ENCODE measurements around the gene FBXL12.

The FBXL12 gene

GRCh38 chr19:9768175-9769112 lies 50.4 kb downstream of the FBXL12 start, which contains the start of gene ZNF846 (continued):
- TF ChIP-seq ZNF624 (tag by site-specific recombination; IDR thresholded peaks at IDR 0.05) (no peak), PRDM4 (tag by site-specific recombination; IDR thresholded peaks at IDR 0.05) (no peak), ZBTB8A (tag by site-specific recombination; IDR thresholded peaks at IDR 0.05) (peak; percentile 59), KLF10 (tag by site-specific recombination; IDR thresholded peaks at IDR 0.05) (peak; percentile 59), ZNF341 (tag by site-specific recombination; IDR thresholded peaks at IDR 0.05; ENCODE audit: low read depth) (peak; percentile 92), ZNF114 (tag by site-specific recombination; IDR thresholded peaks at IDR 0.05) (no peak), ZNF555 (tag by site-specific recombination; conservative IDR thresholded peaks at IDR 0.05) (no peak), ZNF10 (tag by site-specific recombination; IDR thresholded peaks at IDR 0.05) (peak; percentile 8; the same call in 1 of the 2 replicates), HOXA7 (CRISPR knock-in tag; IDR thresholded peaks at IDR 0.05; ENCODE audit: borderline replicate concordance) (no peak), ZNF2 (tag by site-specific recombination; IDR thresholded peaks at IDR 0.05) (peak; percentile 86), ZNF776 (tag by site-specific recombination; IDR thresholded peaks at IDR 0.05; ENCODE audit: borderline replicate concordance) (no peak), ZNF138 (tag by site-specific recombination; IDR thresholded peaks at IDR 0.05; ENCODE audit: borderline replicate concordance) (no peak), ZNF274 (IDR thresholded peaks at IDR 0.05; ENCODE audit: low read length) (no peak), ZNF274 (tag by site-specific recombination; IDR thresholded peaks at IDR 0.05; ENCODE audit: borderline replicate concordance) (no peak), ZNF792 (tag by site-specific recombination; IDR thresholded peaks at IDR 0.05) (no peak; the same call in 1 of the 2 replicates), TSHZ1 (tag by site-specific recombination; IDR thresholded peaks at IDR 0.05; ENCODE audit: borderline replicate concordance) (no peak), ZNF155 (tag by site-specific recombination; IDR thresholded peaks at IDR 0.05) (no peak), ZFP41 (tag by site-specific recombination; IDR thresholded peaks at IDR 0.05; ENCODE audit: borderline replicate concordance) (no peak), ZSCAN18 (tag by site-specific recombination; IDR thresholded peaks at IDR 0.05) (no peak), PRDM10 (tag by site-specific recombination; IDR thresholded peaks at IDR 0.05) (peak; percentile 63)
- TF ChIP-seq, protein P1, sequence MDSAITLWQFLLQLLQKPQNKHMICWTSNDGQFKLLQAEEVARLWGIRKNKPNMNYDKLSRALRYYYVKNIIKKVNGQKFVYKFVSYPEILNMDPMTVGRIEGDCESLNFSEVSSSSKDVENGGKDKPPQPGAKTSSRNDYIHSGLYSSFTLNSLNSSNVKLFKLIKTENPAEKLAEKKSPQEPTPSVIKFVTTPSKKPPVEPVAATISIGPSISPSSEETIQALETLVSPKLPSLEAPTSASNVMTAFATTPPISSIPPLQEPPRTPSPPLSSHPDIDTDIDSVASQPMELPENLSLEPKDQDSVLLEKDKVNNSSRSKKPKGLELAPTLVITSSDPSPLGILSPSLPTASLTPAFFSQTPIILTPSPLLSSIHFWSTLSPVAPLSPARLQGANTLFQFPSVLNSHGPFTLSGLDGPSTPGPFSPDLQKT (IDR thresholded peaks at IDR 0.05; ENCODE audit: borderline replicate concordance, low read depth, low read length): peak; percentile 61; the same call in 1 of the 2 replicates
- TF ChIP-seq, protein P2, sequence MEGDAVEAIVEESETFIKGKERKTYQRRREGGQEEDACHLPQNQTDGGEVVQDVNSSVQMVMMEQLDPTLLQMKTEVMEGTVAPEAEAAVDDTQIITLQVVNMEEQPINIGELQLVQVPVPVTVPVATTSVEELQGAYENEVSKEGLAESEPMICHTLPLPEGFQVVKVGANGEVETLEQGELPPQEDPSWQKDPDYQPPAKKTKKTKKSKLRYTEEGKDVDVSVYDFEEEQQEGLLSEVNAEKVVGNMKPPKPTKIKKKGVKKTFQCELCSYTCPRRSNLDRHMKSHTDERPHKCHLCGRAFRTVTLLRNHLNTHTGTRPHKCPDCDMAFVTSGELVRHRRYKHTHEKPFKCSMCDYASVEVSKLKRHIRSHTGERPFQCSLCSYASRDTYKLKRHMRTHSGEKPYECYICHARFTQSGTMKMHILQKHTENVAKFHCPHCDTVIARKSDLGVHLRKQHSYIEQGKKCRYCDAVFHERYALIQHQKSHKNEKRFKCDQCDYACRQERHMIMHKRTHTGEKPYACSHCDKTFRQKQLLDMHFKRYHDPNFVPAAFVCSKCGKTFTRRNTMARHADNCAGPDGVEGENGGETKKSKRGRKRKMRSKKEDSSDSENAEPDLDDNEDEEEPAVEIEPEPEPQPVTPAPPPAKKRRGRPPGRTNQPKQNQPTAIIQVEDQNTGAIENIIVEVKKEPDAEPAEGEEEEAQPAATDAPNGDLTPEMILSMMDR (tag by site-specific recombination; IDR thresholded peaks at IDR 0.05): peak; percentile 25; the same call in 1 of the 2 replicates
- TF ChIP-seq, protein P3, sequence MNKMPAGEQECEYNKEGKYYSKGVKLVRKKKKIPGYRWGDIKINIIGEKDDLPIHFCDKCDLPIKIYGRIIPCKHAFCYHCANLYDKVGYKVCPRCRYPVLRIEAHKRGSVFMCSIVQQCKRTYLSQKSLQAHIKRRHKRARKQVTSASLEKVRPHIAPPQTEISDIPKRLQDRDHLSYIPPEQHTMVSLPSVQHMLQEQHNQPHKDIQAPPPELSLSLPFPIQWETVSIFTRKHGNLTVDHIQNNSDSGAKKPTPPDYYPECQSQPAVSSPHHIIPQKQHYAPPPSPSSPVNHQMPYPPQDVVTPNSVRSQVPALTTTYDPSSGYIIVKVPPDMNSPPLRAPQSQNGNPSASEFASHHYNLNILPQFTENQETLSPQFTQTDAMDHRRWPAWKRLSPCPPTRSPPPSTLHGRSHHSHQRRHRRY (tag by site-specific recombination; IDR thresholded peaks at IDR 0.05): no peak
